ENCODE data around the gene EFCAB8.
"Not testable (repeated sequence)": the region's sequence is repeated elsewhere in the genome, so short reads cannot be mapped to it uniquely, and the experiment has no call there.

EFCAB8 gene

GRCh38 chr20:32974204-32975064, 115.7 kb downstream of the EFCAB8 start:
- DNase-seq = not testable (repeated sequence)

- DNase-seq = not testable (repeated sequence)
Observed at GRCh38 chr20:32975121-32975520, 116.4 kb downstream of the EFCAB8 start.

- DNase-seq = no peak
Observed at GRCh38 chr20:32975698-32976674, 117.3 kb downstream of the EFCAB8 start.

DNA sequence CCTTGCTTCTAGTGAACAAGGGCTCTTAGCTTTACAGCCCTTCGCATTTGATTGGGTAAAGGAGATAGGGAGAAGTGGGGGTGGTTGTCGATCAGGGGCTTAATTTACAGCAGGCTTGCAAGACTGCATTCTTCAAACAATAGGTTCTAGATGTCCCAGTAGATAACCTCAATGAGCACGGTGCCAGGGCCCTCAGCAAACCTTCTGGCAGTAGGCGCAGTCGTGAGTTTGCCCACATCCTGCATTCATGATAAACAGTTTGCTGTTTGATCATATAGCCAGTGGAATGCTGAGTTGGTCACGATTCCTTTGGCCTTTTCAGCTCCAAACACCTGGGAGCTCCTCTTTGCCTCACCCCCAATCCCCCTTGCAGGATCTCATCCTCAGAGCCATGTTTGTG, 118.0 kb downstream of the EFCAB8 start:
- no peak for DNase-seq

DNA sequence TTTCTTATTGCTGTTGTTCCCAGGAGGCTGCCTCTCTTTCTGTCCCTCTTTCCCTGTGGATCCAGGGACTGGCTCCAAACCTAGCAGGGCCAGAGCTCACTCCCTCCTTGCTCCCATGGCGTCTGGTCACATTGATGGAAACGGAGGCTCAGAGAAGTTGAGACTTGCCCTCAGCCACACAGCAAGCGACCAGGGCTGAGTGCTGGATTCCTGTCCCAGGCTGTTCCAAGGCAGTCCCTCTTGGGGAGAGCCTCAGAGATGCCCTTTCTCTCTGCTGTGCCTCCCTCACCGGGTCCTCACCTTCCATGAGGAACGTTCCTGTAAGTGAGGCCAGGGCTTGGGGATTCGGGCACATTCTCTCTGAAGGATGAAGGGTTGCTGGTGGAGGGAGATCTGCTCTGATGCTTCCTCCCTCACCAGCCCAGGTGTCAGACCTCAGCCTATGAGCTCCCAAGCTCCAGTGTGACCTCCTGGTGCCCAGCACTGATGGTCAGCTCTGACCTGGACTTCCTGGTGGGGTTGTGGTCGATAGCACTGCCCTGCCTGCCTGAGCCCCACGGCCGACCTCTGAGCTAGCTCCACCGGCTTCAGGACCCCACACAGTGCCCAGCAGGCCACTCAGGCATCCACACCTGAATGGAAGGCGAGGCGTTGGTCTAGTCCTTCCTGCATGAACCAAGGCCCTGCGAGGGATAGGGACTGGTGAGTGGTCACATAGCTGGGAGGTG, 118.7 kb downstream of the EFCAB8 start:
- DNase-seq = no peak

- no peak for DNase-seq
Observed at GRCh38 chr20:32978009-32978335, 119.2 kb downstream of the EFCAB8 start.

- no peak for DNase-seq
Observed at GRCh38 chr20:32979201-32979998, 120.7 kb downstream of the EFCAB8 start.

GRCh38 chr20:32980131-32980941, 121.6 kb downstream of the EFCAB8 start:
- no peak for DNase-seq

- DNase-seq = no peak
Observed at GRCh38 chr20:32980990-32981389, 122.3 kb downstream of the EFCAB8 start.

GRCh38 chr20:32982617-32983458, 124.1 kb downstream of the EFCAB8 start:
- no peak for DNase-seq

GRCh38 chr20:32983459-32984112, 124.9 kb downstream of the EFCAB8 start:
- no peak for DNase-seq

GRCh38 chr20:32984196-32984595, 125.5 kb downstream of the EFCAB8 start:
- DNase-seq = no peak

DNA sequence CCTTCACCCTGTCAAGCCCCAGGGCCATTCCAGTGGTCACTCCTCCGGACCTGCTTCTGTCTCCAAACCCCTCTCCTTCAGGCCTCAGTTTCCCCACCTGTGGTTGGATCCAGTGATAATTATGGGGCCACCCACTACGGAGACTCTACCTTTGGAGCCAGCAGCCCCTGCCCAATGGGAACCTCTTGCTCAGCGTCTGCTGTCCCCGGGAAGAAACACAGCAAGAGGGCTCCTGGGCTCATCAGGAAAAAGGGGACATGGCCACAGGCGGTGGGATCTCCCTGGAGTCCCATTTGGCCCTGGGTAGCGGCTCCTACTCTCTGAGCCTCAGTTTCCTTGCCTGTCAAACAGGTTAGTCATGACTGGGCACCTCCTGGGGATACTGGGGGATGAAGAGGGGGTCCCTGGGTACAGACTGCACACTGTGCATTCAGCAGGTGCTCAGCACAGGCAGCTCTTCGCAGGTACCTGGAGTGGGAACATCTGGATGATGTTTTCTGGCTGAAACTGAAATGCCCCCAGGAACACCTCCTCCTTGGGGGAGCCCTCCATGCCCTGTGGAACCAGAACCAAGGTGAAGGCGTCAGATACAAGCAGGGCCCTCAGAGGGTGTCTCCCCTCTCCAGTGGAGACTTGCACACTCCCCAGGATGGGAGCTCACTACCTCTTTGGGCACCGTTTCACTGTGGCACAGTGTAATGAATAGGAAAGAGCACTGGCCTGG, 126.1 kb downstream of the EFCAB8 start:
- DNase-seq = no peak

DNA sequence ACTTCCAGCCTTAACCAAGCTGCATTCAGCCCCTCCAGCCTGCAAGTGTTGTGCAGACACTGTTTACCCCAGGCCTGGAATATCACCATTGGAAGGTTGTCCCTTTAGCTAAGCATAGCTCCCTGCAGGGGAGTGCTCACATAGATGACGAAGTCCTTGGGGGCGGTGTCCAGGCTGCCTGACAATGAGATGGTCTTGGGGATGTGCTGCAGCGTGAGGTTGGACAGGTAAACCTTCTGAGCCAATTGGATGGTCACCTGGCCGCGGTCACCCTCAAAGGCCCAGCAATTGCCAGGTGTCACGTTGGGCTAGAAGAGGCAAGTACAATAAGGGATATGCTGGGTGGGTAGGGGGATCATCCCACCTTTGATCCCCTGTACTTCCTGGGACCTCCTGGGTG, 126.9 kb downstream of the EFCAB8 start:
- no peak for DNase-seq

GRCh38 chr20:32986331-32986966, 127.7 kb downstream of the EFCAB8 start:
- no peak for DNase-seq

DNA sequence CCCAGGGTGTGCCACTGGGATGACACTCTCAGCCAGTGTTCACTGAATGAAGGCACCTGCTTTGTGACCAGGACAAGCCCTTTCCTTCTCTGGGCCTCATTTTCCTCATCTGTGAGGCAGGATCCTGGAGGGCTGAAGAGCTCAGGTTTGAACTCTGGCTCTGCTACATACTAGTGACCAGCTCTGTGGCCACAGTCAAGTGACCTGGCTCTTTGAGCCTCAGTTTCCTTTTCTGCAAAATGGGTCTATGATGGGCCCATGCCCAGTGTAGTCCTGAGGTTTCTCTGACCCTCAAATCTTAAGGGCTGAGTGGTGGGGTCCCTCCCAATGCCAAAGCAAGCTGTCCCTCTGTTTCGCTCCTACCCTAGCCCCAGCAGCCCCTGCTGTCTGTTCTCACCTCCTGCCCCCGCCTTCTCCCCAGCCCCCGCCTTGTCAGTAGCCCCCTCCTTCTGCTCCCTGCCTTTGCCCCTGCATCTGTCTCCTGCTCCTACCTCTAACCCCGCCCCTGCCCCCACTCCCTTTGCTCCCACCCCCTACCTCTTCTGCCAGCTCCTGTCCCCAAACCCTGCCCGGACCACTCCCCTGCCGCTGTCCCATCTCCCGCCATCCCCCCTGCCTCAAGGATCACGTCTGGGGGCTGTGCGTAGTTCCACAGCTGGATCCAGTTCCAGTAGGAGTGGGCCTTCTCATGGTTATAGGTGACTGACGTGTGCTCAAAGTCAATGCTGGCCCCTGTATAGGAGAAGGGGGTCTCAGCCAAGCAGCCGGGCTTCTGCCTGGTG, 128.5 kb downstream of the EFCAB8 start:
- no peak for DNase-seq

GRCh38 chr20:32988008-32988407, 129.3 kb downstream of the EFCAB8 start:
- no peak for DNase-seq
